GM12878 (cell line): ENCODE data around the gene DMXL1. TPM values are rescaled to one million over a fixed set of nuclear protein-coding genes. Genes with fewer than 3 reads are reported as not detected.
"Not testable (repeated sequence)": the region's sequence is repeated elsewhere in the genome, so short reads cannot be mapped to it uniquely, and the experiment has no call there.

ENCODE experiments used
- ATAC-seq: fragments of 200-7000 bp; cut with Tn5 transposase; 3 replicates; pipeline ENCODE4 v1.9.1; 2020; ENCODE audit warnings: mild to moderate bottlenecking, moderate library complexity
- BruUV-seq: library from RNA; stranded (reverse); fragments of 400-500 nt; replicated peaks from 2 replicates; lab custom pipeline; 2021; lab: Mats Ljungman, UMichigan
- CTCF ChIA-PET: fragments of 300-600 bp; sonication (Branson Sonifier 250); formaldehyde crosslinking; extraction: SDS; loops from one replicate; lab custom pipeline; 2021; ENCODE audit warnings: inconsistent platforms; lab: Yijun Ruan, JAX
- POLR2A ChIA-PET: fragments of 350-600 bp; formaldehyde crosslinking; extraction: SDS; loops from one replicate; lab custom pipeline; 2021; ENCODE audit warnings: inconsistent platforms; lab: Charles Lee
- RAD21 ChIA-PET: fragments of 300-600 bp; sonication (Branson Sonifier 250); formaldehyde crosslinking; loops from one replicate; lab custom pipeline; 2023; ENCODE audit warnings: antibody characterized with exemption; ENCODE audit not compliant: unreplicated experiment; lab: Charles Lee
- SMC1A ChIA-PET: fragments of 300-600 bp; sonication (Branson Sonifier 250); formaldehyde crosslinking; loops from one replicate; lab custom pipeline; 2023; ENCODE audit not compliant: unreplicated experiment, uncharacterized antibody; lab: Charles Lee
- DNase-seq: peaks from one replicate; pipeline ENCODE4 v3.0.0-alpha.2; 2011; ENCODE audit warnings: low read depth, low spot score
- FAIRE-seq: peaks from 3 replicates; lab custom pipeline; 2011; peaks lifted over from hg19 to GRCh38; lab: Jason Lieb, UNC
- H2AFZ ChIP-seq: 2 replicates; pipeline ENCODE4 v1.6.0; 2011; ENCODE audit warnings: low read depth, low read length, control low read depth; ENCODE audit not compliant: control insufficient read depth
- H3K27ac ChIP-seq: 2 replicates; pipeline ENCODE4 v1.5.1; 2011; ENCODE audit warnings: control low read depth; ENCODE audit not compliant: control insufficient read depth, insufficient read depth
- H3K27me3 ChIP-seq, 2 experiments: replicated peaks in 1 of 2; 2 replicates each; pipeline versions ENCODE4 v1.6.0 to v1.6.1; 2011; ENCODE audit warnings: low read length in 1 of 2; ENCODE audit not compliant: control insufficient read depth in 2 of 2, insufficient read depth in 2 of 2
- H3K36me3 ChIP-seq, 2 experiments: 2 replicates each; pipeline ENCODE4 v1.5.1; 2011; ENCODE audit warnings: low read length in 1 of 2; ENCODE audit not compliant: control insufficient read depth in 2 of 2, insufficient read depth in 2 of 2
- H3K4me1 ChIP-seq: 2 replicates; pipeline ENCODE4 v1.6.1; 2011; ENCODE audit warnings: mild to moderate bottlenecking, low read length, moderate library complexity, mixed read lengths; ENCODE audit not compliant: control insufficient read depth, insufficient read depth
- H3K4me2 ChIP-seq: 2 replicates; pipeline ENCODE4 v1.6.0; 2011; ENCODE audit warnings: control low read depth; ENCODE audit not compliant: control insufficient read depth, insufficient read depth
- H3K4me3 ChIP-seq: fragments of 200-600 bp; sonication (generic); 2 replicates; pipeline ENCODE4 v1.5.1; 2016
- H3K79me2 ChIP-seq: 2 replicates; pipeline ENCODE4 v1.6.0; 2011; ENCODE audit warnings: low read length; ENCODE audit not compliant: control insufficient read depth, insufficient read depth
- H3K9ac ChIP-seq: 2 replicates; pipeline ENCODE4 v1.8.0; 2011; ENCODE audit warnings: low read length, control low read depth, mixed read lengths; ENCODE audit not compliant: control insufficient read depth, insufficient read depth
- H3K9me3 ChIP-seq: replicated peaks from 3 replicates; pipeline ENCODE4 v1.5.1; 2011; ENCODE audit warnings: mild to moderate bottlenecking, low read length; ENCODE audit not compliant: control insufficient read depth, insufficient read depth
- H4K20me1 ChIP-seq: 2 replicates; pipeline ENCODE4 v1.6.0; 2011; ENCODE audit not compliant: control insufficient read depth, insufficient read depth
- BCLAF1 ChIP-seq: fragments of 450-650 bp; IDR thresholded peaks from 2 replicates; pipeline ENCODE4 v1.6.1; 2017; ENCODE audit warnings: antibody characterized with exemption, mild to moderate bottlenecking, moderate library complexity
- EP300 ChIP-seq, 2 experiments: fragments of 150-350 bp in 1 of 2; IDR thresholded peaks; 2 replicates each; pipeline ENCODE4 v1.6.1; 2011 to 2012; ENCODE audit warnings: low read depth in 2 of 2, low read length in 2 of 2, borderline replicate concordance in 1 of 2, improper control_type of control experiment in 1 of 2, inconsistent platforms in 1 of 2; ENCODE audit not compliant: control insufficient read depth in 1 of 2
- ESRRA ChIP-seq: IDR thresholded peaks from 2 replicates; pipeline ENCODE4 v1.6.1; 2012; ENCODE audit warnings: mild to moderate bottlenecking, low read length, improper control_type of control experiment
- HSF1 ChIP-seq: fragments of 150-350 bp; IDR thresholded peaks from 2 replicates; pipeline ENCODE4 v1.6.1; 2014; ENCODE audit warnings: mild to moderate bottlenecking, low read depth, low read length
- TBL1XR1 ChIP-seq: IDR thresholded peaks from 2 replicates; pipeline ENCODE4 v1.6.1; 2012; ENCODE audit warnings: low read depth, low read length, improper control_type of control experiment
- ZNF274 ChIP-seq: IDR thresholded peaks from one replicate; pipeline ENCODE4 v1.8.0; 2011; ENCODE audit not compliant: insufficient read length, insufficient read depth
- WGBS: methylation state at CpG from one replicate; pipeline ENCODE4 v1.1.6; 2016; ENCODE audit warnings: low lambda C conversion rate; ENCODE audit not compliant: insufficient replicate concordance, insufficient coverage; ENCODE audit errors: missing lambda C conversion rate; 5-methylcytosine and 5-hydroxymethylcytosine counted together
- in situ Hi-C: fragments of 300-500 bp; cut with MboI; formaldehyde crosslinking; loops from 9 replicates; pipeline ENCODE4 v1.14.3; 2018; ENCODE audit warnings: mixed read lengths
- intact Hi-C: fragments of 100-400 bp; cut with micrococcal nuclease; formaldehyde crosslinking; loops from one replicate; pipeline ENCODE4 v1.14.2; 2022; ENCODE audit not compliant: unreplicated experiment
- polyA plus RNA-seq, 11 experiments: library from polyadenylated mRNA; depleted of rRNA in 4 of 11; unstranded in 6 of 11; stranded (reverse) in 5 of 11; fragments of >200 nt; fragmentation: Nextera tagmentation in 4 of 11; fragmentation: Illumina TruSeq in 1 of 11; extraction: Ambion mirVana in 4 of 11; extraction: Trizol in 1 of 11; gene quantifications; 1 replicate in 1 of 11; 2 replicates in 10 of 11; pipeline versions ENCODE4 v1.2.1 to v1.2.3, GENCODE V29; 2011 to 2016; ENCODE audit warnings: inconsistent platforms in 2 of 11, missing spikeins in 2 of 11, low read depth in 1 of 11
- total RNA-seq, 4 experiments: library from RNA; depleted of rRNA in 3 of 4; stranded (reverse); fragments of >200 nt in 3 of 4; fragmentation: Illumina TruSeq in 1 of 4; extraction: Trizol in 1 of 4; gene quantifications; 2 replicates each; pipeline versions ENCODE4 v1.2.1 to v1.2.3, GENCODE V29; 2013 to 2021

DMXL1 gene
- total and polyA plus RNA-seq, 10 of the 15 experiments (the other 5 are each of a cell fraction or from before 2014, with no cell fraction given), result 9.1 to 67.7 (median 34.1) TPM

- SMC1A ChIA-PET, result interaction anchor here (0.6 to 2.2 kb wide), 13 partner anchors 12 to 580 kb away, joined by 3 to 7 read pairs (median 4); no protein-coding TSS in a partner anchor
- no TSS peak for BruUV-seq
- no peak for ATAC-seq
- Histone ChIP-seq H3K9ac (no peak overlapping the region), H3K79me2 (no peaks in the 10 kb centered on the region), H3K27me3 (no peaks in the 10 kb centered on the region), H4K20me1 (no peaks in the 10 kb centered on the region), H2AFZ (no peak overlapping the region), H3K4me1 (no peaks in the 10 kb centered on the region), H3K27ac (no peak overlapping the region), H3K36me3 (no peaks in the 10 kb centered on the region; a peak in 3 of 4 replicates), H3K4me3 (no peak overlapping the region), H3K4me2 (no peak overlapping the region), H3K9me3 (no peaks in the 10 kb centered on the region)
- TF ChIP-seq BCLAF1, result no peak
- TF ChIP-seq EP300 (IDR thresholded peaks at IDR 0.05; ENCODE audit: borderline replicate concordance in 1 of 2, control insufficient read depth in 1 of 2, low read depth in 2 of 2, low read length in 2 of 2), result no peak
- TF ChIP-seq ZNF274, result no peak
- TF ChIP-seq TBL1XR1, result no peak
- no peak for TF ChIP-seq ESRRA
- TF ChIP-seq HSF1, result no peak
- no peak for DNase-seq
- CTCF ChIA-PET, result interaction anchor here (0.6 to 1.8 kb wide), 6 partner anchors 15 to 1737 kb away, joined by 3 to 5 read pairs (median 3); no protein-coding TSS in a partner anchor
- in situ Hi-C loops, result no loop called here
- no peak for FAIRE-seq
- intact Hi-C loops, result no loop called here
- 100% methylated on average over 1 of the region's 1 CpG for WGBS
- POLR2A ChIA-PET, result interaction anchor here (0.6 to 1.5 kb wide), 2 partner anchors 41 to 128 kb away, joined by 3 read pairs; no protein-coding TSS in a partner anchor
- RAD21 ChIA-PET, result interaction anchor here (0.9 to 2.3 kb wide), 3 partner anchors 26 to 158 kb away, joined by 3 to 5 read pairs (median 4); no protein-coding TSS in a partner anchor
Observed at GRCh38 chr5:119179857-119180641, 109.2 kb downstream of the DMXL1 start.

GRCh38 chr5:119185512-119185911 lies 114.6 kb downstream of the DMXL1 start:
- H3K9ac ChIP-seq, intact Hi-C loops, CTCF ChIA-PET, H3K9me3 ChIP-seq, POLR2A ChIA-PET, H3K4me3 ChIP-seq, H4K20me1 ChIP-seq, ATAC-seq, H3K27me3 ChIP-seq, H3K27ac ChIP-seq, DNase-seq, BruUV-seq, FAIRE-seq, H3K36me3 ChIP-seq, H2AFZ ChIP-seq, H3K4me2 ChIP-seq, H3K79me2 ChIP-seq, H3K4me1 ChIP-seq, SMC1A ChIA-PET, in situ Hi-C loops, RAD21 ChIA-PET: not testable (repeated sequence)
- 88% methylated on average over 2 of the region's 2 CpGs for WGBS
